Measurements from ENCODE around the gene ISX.

ISX gene

GRCh38 chr22:35053060-35053835, 12.7 kb upstream of the ISX start:
- no peak for DNase-seq

GRCh38 chr22:35054064-35054463, 11.9 kb upstream of the ISX start:
- no peak for DNase-seq

GRCh38 chr22:35056486-35056885, 9.5 kb upstream of the ISX start:
- DNase-seq, result no peak

GRCh38 chr22:35057155-35057554, 8.8 kb upstream of the ISX start:
- DNase-seq, result no peak

DNA sequence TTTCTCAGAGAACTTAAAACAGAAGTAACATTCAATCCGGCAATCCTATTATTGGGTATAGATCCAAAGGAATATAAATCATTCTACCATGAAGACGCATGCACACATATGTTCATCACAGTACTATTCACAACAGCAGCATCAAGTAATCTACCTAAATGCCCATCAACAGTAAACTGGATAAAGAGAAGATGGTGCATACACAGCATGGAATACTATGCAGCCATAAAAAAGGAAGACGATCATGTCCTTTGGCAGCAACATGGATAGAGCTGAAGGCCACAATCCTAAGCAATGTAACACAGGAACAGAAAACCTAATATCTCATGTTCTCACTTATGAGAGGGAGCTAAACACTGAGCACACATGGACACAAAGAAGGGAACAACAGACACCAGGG, 6.3 kb upstream of the ISX start:
- DNase-seq, result no peak

- no peak for DNase-seq
Observed at GRCh38 chr22:35064664-35065063, 1.3 kb upstream of the ISX start.

- DNase-seq, result no peak
Observed at GRCh38 chr22:35065183-35065582, 775 bp upstream of the ISX start.

GRCh38 chr22:35066768-35067167, 810 bp downstream of the ISX start:
- DNase-seq, result no peak

GRCh38 chr22:35069541-35069940, 3.6 kb downstream of the ISX start:
- peak in 1 of 2 donors; percentile 30 for DNase-seq

- no peak for DNase-seq
Observed at GRCh38 chr22:35070451-35071093, 4.6 kb downstream of the ISX start.

DNA sequence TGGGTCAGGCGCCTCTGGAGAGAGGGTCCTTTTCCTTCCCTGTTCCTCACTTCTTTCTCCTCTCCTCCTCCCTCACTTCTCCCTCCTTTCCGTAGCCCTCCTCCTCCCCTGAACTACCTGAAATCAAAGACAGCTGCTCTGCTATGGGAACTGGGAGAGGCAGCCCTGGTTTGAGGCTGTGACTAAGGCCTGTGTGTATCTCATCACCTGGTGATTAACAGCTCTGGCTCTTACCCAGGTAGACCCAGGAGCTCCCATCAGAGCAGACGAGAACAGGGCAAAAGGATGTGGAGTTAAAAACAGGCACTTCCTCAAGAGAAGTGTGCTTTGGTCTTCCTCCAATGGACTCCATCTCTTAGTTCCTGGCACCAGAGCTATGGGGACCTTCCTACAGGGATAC, 5.8 kb downstream of the ISX start:
- no peak for DNase-seq

DNA sequence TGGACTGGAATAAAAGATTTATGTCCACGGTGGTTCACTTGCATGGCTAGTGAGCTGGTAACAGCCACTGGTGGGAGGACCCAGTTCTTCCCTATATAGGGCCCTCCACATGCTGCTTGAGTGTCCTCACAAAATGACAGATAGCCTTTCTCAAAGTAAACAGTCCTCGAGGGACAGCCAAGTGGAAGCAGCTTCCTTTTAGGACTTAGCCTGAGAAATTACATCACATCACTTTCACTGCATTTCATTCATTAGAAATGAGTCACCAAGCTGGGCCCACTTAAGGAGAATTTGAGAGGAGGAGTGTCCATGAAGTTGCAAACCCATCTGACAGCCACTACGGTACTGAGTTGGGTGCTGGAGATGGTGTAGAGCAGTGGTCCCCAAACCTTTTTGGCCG, 7.0 kb downstream of the ISX start:
- no peak for DNase-seq

DNA sequence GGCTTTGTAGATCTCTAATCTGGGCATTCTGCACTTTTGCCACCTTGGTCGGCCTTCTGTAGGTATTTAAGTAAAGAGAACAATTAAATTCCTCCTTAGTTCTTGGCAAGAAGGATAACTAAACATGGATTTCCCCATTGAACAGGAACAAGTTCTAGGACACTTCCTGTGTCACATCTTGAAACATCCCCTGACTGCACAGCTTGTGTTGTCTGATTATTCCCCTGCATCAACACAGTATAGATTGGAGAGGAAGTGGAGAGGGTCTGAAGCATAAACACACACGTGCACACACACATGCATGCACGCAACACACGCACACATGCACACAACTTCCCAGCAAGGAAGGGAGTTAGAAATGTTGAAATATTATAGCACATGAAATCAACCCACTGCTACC, 8.6 kb downstream of the ISX start:
- DNase-seq, result no peak

DNA sequence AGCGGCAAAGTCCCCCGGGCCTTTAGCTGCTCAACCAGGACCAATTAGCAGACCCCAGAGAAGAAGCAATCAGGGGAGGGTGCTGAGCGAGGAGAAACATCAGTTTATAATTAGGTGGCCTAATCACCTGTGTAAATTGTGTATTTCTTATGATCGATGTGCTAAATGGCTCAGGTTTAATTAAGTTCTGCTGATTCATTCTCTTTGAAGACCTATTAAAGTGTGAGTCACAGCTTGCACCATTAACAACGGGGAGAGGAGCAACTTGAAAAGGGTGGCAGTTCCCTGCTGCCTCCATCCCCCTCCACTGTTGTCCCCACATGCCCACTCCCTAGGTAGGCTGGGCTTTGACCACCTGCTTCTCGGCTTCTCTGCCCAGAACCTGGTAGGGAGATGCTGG, 10.7 kb downstream of the ISX start:
- no peak for DNase-seq

DNA sequence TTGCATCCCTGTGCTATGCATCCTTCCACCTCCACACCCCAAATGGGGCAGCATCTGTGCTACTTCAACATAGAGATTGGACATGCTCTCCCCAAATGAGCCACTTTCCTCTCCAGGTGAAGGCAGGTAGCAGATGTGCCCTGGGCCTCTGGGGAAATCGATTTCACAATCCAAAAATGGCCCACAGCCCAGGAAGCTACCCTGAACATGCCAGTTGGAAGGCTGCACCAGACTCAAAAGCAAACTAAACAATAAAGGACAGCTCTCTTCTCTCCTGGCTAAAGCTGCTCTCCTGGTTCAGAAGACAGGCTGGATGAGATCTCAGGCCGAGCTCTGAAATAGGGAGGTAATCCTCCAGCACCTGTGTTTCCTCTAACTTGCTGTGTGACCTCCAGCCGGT, 19.7 kb downstream of the ISX start:
- no peak for DNase-seq

GRCh38 chr22:35089139-35089538, 23.2 kb downstream of the ISX start:
- DNase-seq, result no peak

DNA sequence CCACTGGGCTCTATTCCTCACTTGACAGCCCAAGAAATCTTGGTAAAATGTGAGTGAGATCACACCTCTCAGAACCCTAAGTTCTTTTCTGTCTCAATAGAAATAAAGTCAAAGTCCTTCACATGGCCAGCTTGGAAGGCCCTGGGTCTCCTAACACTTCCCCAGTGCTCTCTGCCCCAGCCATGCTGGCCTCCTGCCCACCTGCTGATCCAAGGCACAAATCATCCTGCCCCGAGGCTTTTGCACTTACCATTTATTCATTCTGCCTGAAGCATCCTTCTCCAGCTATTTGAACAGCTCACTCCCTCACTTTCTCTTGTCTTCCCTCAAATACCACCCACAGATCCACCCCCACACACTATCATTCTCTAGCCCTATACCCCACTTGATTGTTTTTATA, 26.4 kb downstream of the ISX start:
- no peak for DNase-seq

DNA sequence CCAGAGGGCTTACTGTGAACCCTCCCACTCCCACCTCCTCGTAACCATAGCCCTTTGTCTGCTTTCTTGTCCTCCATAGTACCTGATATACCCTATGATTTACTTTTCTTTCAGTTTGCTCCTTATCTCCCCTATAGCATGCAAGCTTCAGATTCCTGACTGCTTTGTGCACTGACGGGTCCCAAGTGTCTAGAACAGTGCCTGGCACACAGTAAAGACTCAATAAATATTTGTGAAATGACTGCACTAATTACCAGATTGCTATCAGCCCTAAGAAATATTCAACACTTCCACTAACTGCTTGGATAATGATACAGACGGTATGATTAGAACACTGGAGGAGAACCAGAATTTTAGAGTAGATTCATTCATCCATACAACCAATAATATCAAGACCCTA, 33.0 kb downstream of the ISX start:
- DNase-seq, result no peak

DNA sequence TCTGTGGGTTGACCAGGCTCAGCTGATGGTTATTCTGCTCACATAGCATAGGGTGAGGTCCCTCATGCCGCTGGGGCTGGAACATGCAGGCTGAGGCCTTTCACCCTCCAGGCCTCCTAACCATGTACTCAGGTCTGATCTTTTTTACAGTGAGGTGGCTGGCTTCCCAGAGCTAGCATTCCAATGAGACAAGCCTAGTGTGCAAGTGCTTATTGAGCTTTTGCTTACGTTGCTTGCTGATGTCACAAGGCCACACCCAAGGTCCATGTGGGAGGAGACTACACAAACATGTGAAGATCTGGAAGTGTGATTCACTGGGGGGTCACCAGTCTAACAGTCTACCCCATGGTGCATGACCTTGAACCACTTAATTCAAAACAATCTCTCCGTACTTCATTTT, 33.9 kb downstream of the ISX start:
- DNase-seq, result no peak

DNA sequence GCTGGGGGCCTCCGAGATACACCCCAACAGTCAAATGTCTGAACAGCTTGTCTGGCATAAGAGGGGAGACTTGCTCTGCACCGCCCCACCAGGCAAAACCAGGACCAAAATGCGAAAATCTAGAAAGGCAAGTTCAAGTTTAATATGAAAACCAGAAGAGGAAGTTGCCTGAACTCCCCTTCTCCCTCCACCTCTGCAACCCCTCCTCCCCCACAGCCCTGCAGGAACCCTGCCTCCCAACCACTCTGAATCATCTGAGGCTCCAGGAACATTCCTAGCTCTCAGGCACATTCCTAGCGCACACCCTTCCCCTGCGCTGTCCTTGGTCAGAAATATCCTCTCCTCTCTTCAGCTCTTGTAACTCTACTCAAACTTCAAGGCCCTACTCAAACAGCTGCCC, 36.7 kb downstream of the ISX start:
- DNase-seq, result no peak

DNA sequence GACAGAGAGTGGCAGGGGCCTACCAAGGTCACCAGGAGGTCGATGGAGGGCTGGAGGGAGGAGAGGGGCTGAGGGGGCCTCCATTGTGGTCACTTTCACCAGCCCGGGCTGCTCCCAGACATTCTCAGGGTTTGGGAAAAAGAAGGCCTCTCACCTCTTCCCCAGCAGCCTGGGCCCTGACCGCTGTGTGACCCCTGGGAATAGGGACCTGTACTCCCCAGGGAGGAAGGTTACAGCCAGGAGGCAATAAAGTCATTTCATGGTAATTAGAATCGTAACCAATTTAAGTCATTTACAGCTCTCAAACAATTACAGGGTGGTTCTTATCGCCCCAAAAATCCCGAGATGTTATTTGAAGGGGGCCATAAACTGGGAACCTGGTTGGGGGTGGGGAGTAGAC, 37.8 kb downstream of the ISX start:
- DNase-seq, result no peak

DNA sequence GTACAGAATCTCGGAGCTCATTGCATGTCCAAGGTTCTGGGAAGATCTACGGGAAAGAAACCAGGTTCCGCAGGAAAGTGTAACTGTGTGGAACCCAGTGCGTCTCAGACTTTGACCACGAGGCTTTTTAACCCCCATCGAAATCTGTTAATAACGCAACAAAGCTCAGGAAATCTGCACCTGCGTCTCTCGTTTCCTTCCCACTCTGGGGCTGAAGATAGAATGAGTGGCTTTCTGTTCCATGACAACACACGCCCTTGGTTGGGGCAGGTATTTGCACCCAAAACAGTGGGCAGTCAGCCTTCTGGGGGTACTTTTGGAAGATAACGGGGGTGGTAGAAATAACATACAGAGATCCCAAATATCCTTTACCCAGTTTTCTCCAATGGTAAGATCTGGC, 38.5 kb downstream of the ISX start:
- no peak for DNase-seq

DNA sequence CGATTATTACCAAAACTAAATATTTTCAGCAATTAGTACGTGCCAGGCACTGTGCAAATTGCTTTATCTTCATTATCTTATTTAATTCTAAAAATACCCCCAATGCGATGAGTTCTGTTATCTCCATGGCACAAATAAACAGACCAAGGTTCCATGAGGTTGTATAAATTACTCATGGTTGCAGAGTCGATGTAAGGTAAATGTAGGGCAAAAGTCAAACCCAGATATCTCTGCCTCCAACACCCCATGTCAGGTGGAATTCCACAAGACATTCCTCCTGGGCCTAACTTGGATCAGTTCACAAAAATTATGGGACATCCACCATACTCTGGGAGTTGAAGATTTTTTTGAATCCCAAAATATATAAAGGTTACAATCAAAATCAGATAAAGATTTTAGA, 43.7 kb downstream of the ISX start:
- no peak for DNase-seq

DNA sequence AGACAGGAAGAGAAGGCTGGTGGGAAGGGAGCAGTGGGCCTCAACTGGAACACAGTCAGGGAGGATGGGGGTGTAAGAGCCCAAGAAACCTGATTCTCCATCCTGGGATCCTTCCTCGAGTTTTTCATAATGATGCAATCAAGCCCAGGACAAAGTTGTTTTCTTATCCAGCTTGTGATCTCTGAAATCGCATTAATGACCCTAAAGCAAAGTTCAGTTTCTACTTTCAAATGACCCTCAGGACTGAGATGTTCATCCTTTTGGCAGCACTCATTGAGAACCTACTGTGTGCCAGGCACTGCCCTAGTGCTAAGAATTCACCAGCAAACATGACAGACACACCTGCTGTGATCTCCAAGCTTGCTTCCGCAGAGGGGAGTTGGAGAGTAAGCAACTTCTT, 45.3 kb downstream of the ISX start:
- no peak for DNase-seq

- no peak for DNase-seq
Observed at GRCh38 chr22:35113341-35113740, 47.4 kb downstream of the ISX start.

All from hippocampal formation (tissue), 2 donors.